Fibroblast of lung (primary cell): ENCODE results near the gene SEC14L1.

Source experiments
- CTCF ChIP-seq, 2 donors: IDR thresholded peaks in 1 of 2; conservative IDR thresholded peaks in 1 of 2; 1 replicate in 1 of 2; 2 replicates in 1 of 2; pipeline ENCODE4 v1.5.1; 2011 to 2012; ENCODE audit warnings: low read length in 2 of 2, control low read depth in 1 of 2, inconsistent platforms in 1 of 2, low read depth in 1 of 2, mild to moderate bottlenecking in 1 of 2
- EZH2 ChIP-seq: IDR thresholded peaks from 2 replicates; pipeline ENCODE4 v1.5.1; 2012; ENCODE audit warnings: low read length, control low read depth, mild to moderate bottlenecking; ENCODE audit errors: missing control alignments

- TF ChIP-seq CTCF (conservative IDR thresholded peaks at IDR 0.05 in 1 of 2, IDR thresholded peaks at IDR 0.05 in 1 of 2; ENCODE audit: low read depth in 1 of 2, low read length in 2 of 2) (no peak), EZH2 (no peak)
Observed at GRCh38 chr17:77218902-77219301, 78.1 kb downstream of the SEC14L1 start.
